GM12864 (cell line): ENCODE data around the gene KMT5B.

Experiments used
- DNase-seq: peaks from one replicate; pipeline ENCODE4 v3.0.0-alpha.2; 2011; ENCODE audit warnings: low read depth
- H3K4me3 ChIP-seq: 2 replicates; pipeline ENCODE4 v1.5.1; 2011; ENCODE audit warnings: mild to moderate bottlenecking, low read depth, low read length, control low read depth
- CTCF ChIP-seq: IDR thresholded peaks from 2 replicates; pipeline ENCODE4 v1.5.1; 2011; ENCODE audit warnings: low read depth, mild to moderate bottlenecking, moderate library complexity, low read length, control low read depth, inconsistent platforms; ENCODE audit errors: missing control alignments

Gene KMT5B

GRCh38 chr11:68146704-68147474, 66.2 kb downstream of the KMT5B start:
- no peak overlapping the region for H3K4me3 ChIP-seq
- no peak for DNase-seq
- TF ChIP-seq CTCF, result no peak

- DNase-seq, result no peak
- no peak overlapping the region for H3K4me3 ChIP-seq
- TF ChIP-seq CTCF, result no peak
Observed at GRCh38 chr11:68146010-68146540, 67.0 kb downstream of the KMT5B start.

- no peak for TF ChIP-seq CTCF
- DNase-seq, result no peak
- H3K4me3 ChIP-seq, result no peak overlapping the region
Observed at GRCh38 chr11:68145120-68145866, 67.8 kb downstream of the KMT5B start.

GRCh38 chr11:68143310-68143689, 69.8 kb downstream of the KMT5B start:
- no peak for DNase-seq
- no peak overlapping the region for H3K4me3 ChIP-seq
- TF ChIP-seq CTCF, result no peak

GRCh38 chr11:68142441-68143309, 70.4 kb downstream of the KMT5B start:
- H3K4me3 ChIP-seq, result no peak overlapping the region
- no peak for DNase-seq
- no peak for TF ChIP-seq CTCF

GRCh38 chr11:68142028-68142412, 71.1 kb downstream of the KMT5B start:
- no peak for TF ChIP-seq CTCF
- no peak for DNase-seq

More at GRCh38 chr11:68142028-68142412, 71.1 kb downstream of the KMT5B start:
- H3K4me3 ChIP-seq, result no peak overlapping the region
